Osteocyte (in vitro differentiated cells): ENCODE data around the gene PTPRG. TPM values are rescaled to one million over a fixed set of nuclear protein-coding genes. Genes with fewer than 3 reads are reported as not detected.
"Not testable (repeated sequence)": the region's sequence is repeated elsewhere in the genome, so short reads cannot be mapped to it uniquely, and the experiment has no call there.

ENCODE experiments used
- DNase-seq: peaks from one replicate; pipeline ENCODE4 v3.0.0; 2021; ENCODE audit warnings: mixed read lengths; ENCODE audit not compliant: unreplicated experiment; ENCODE audit errors: extremely low spot score
- H3K27ac Mint-ChIP-seq: one replicate; pipeline ENCODE4 v1.8.0; 2021; ENCODE audit warnings: mild to moderate bottlenecking, mixed read lengths; ENCODE audit not compliant: unreplicated experiment
- H3K27me3 Mint-ChIP-seq: one replicate; pipeline ENCODE4 v1.8.0; 2021; ENCODE audit warnings: mixed read lengths; ENCODE audit not compliant: unreplicated experiment
- H3K36me3 Mint-ChIP-seq: one replicate; pipeline ENCODE4 v1.8.0; 2021; ENCODE audit warnings: mixed read lengths; ENCODE audit not compliant: unreplicated experiment
- H3K4me1 Mint-ChIP-seq: one replicate; pipeline ENCODE4 v1.8.0; 2021; ENCODE audit warnings: mixed read lengths; ENCODE audit not compliant: unreplicated experiment
- H3K4me3 Mint-ChIP-seq: one replicate; pipeline ENCODE4 v1.8.0; 2021; ENCODE audit warnings: mild to moderate bottlenecking, moderate library complexity, mixed read lengths; ENCODE audit not compliant: unreplicated experiment
- H3K9me3 Mint-ChIP-seq: one replicate; pipeline ENCODE4 v1.8.0; 2021; ENCODE audit warnings: mixed read lengths; ENCODE audit not compliant: unreplicated experiment
- CTCF ChIP-seq: fragments of 200-600 bp; sonication (generic); IDR thresholded peaks from 2 replicates; pipeline ENCODE4 v1.5.0; 2021; ENCODE audit warnings: antibody characterized with exemption, mild to moderate bottlenecking, moderate library complexity
- total RNA-seq: library from RNA; stranded (reverse); gene quantifications from 2 replicates; pipeline ENCODE4 v1.2.1, GENCODE V29; 2021

Gene PTPRG
- total RNA-seq, 1 donor from 2014 or later, result 48.1 TPM

DNA sequence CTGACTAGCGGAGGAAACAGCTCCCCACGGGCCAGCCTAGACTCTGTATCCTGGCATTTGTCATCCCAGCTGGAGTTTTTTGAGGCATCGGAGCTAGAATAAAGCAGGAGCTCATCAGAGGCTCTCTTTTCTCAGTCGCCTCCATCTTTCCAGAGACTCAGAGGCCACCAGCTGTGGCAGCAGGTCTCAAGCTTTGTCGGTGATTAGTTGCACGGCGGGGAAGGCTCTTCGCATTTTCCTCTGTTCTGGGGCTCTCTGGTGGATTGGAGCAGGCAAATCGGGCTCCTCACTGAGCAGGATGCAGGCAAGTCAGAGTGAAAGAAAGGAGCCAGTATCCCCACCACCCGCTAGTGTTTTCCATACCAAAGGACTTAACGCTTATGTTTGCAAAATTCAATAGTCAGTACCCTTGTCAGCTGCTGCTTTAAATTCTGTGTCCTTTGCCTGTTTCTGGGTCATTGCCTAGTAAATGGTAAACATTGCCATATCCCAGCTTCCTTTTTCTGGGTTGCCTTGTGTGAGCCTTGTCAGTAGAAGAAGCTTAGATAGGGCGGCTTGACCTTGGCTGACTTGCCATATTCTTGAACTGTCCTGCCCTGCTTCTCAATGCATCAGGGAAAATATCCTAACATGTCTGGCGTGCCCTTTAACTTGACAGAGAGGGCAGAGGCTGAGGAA is 127.1 kb downstream of the PTPRG start:
- Mint-ChIP-seq H3K27me3 (peaks cover 22% of the 10 kb centered on the region), H3K4me3 (no peak overlapping the region), H3K27ac (no peak overlapping the region), H3K36me3 (no peaks in the 10 kb centered on the region), H3K9me3 (no peaks in the 10 kb centered on the region), H3K4me1 (peaks cover 16% of the 10 kb centered on the region)
- DNase-seq, result no peak
- no peak for TF ChIP-seq CTCF

GRCh38 chr3:61690016-61690415 is 128.6 kb downstream of the PTPRG start:
- Mint-ChIP-seq H3K4me1 (peaks cover 16% of the 10 kb centered on the region), H3K36me3 (no peaks in the 10 kb centered on the region), H3K9me3 (no peaks in the 10 kb centered on the region), H3K27ac (no peak overlapping the region), H3K27me3 (peaks cover 18% of the 10 kb centered on the region), H3K4me3 (no peak overlapping the region)
- no peak for DNase-seq
- no peak for TF ChIP-seq CTCF

DNA sequence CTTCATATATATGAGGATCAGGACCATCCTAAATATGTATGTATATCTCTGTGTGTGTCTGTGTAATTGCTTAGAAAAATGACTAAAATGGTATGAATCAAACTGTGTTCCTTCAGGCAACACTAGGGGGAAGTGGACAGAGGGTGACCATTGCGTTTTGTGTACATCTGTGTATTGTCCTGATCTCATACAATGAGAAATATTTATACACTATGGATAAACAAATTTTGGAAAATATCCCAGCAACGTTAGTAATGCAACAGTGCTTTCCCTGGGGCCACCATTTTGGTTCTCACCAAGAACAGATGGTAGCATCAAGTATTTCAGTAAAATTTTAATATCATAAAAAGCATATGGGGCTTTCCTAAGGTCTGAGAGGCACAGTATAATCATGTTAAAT is 130.1 kb downstream of the PTPRG start:
- Mint-ChIP-seq H3K27me3 (peaks cover 13% of the 10 kb centered on the region), H3K4me1 (peaks cover 12% of the 10 kb centered on the region), H3K27ac (no peak overlapping the region), H3K4me3 (no peak overlapping the region), H3K9me3 (no peaks in the 10 kb centered on the region), H3K36me3 (no peaks in the 10 kb centered on the region)
- DNase-seq, result no peak
- TF ChIP-seq CTCF, result no peak

DNA sequence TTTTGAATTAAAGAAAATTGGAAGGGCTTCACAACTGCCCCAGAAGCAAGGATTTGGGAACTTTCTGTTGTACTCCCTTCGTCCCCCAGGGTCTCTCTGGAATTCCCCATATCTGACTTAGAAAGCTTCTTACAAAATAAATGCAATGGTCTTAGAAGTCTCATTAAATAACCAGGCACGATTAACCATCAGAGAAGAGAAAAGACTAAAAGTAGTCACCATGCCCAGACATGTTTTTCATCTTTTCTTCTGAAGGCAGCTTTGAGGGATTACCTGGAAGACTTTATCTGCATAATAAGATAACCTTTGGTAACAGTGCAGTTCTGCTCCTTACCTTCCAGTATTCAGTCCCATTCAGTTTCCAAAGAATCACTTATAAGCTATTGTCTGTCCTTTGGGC is 135.9 kb downstream of the PTPRG start:
- no peak for TF ChIP-seq CTCF
- no peaks in the 10 kb centered on the region for H3K4me1 Mint-ChIP-seq
- no peak for DNase-seq
- H3K27ac Mint-ChIP-seq, result no peak overlapping the region
- peaks cover 1% of the 10 kb centered on the region for H3K36me3 Mint-ChIP-seq
- H3K9me3 Mint-ChIP-seq, result no peaks in the 10 kb centered on the region
- no peak overlapping the region for H3K4me3 Mint-ChIP-seq
- H3K27me3 Mint-ChIP-seq, result peaks cover 4% of the 10 kb centered on the region

- not testable (repeated sequence) for DNase-seq, H3K27ac Mint-ChIP-seq, H3K27me3 Mint-ChIP-seq, H3K9me3 Mint-ChIP-seq, H3K4me3 Mint-ChIP-seq, H3K36me3 Mint-ChIP-seq, H3K4me1 Mint-ChIP-seq
Measured at GRCh38 chr3:61698278-61699072, 137.1 kb downstream of the PTPRG start.
